Keratinocyte (primary cell): Measurements from ENCODE around the gene HPN. TPM values are rescaled to one million over a fixed set of nuclear protein-coding genes. Genes with fewer than 3 reads are reported as not detected.

ENCODE experiments used
- DNase-seq: peaks from one replicate; pipeline ENCODE4 v3.0.0-alpha.2; 2011; ENCODE audit warnings: low read depth, missing footprints, low spot score
- FAIRE-seq: peaks from 2 replicates; lab custom pipeline; 2011; peaks lifted over from hg19 to GRCh38; lab: Jason Lieb, UNC
- H2AFZ ChIP-seq: 2 replicates; pipeline ENCODE4 v1.6.0; 2012; ENCODE audit warnings: low read length, control low read depth, inconsistent platforms; ENCODE audit not compliant: control insufficient read depth
- H3K27ac ChIP-seq: 2 replicates; pipeline ENCODE4 v1.5.1; 2011; ENCODE audit warnings: low read length; ENCODE audit not compliant: control insufficient read depth, insufficient read depth
- H3K27me3 ChIP-seq: 3 replicates; pipeline ENCODE4 v1.6.0; 2011; ENCODE audit warnings: low read length; ENCODE audit not compliant: control insufficient read depth, insufficient read depth; ENCODE audit errors: extremely low read depth
- H3K36me3 ChIP-seq, 2 experiments: 2 replicates in 1 of 2; 3 replicates in 1 of 2; pipeline ENCODE4 v1.5.1; 2011; ENCODE audit warnings: low read length in 2 of 2, mild to moderate bottlenecking in 1 of 2; ENCODE audit not compliant: control insufficient read depth in 2 of 2, insufficient read depth in 2 of 2; ENCODE audit errors: extremely low read depth in 1 of 2
- H3K4me1 ChIP-seq: 3 replicates; pipeline ENCODE4 v1.5.1; 2011; ENCODE audit warnings: low read length; ENCODE audit not compliant: control insufficient read depth, insufficient read depth; ENCODE audit errors: extremely low read depth
- H3K4me2 ChIP-seq: 3 replicates; pipeline ENCODE4 v1.6.0; 2011; ENCODE audit warnings: low read depth, low read length; ENCODE audit not compliant: control insufficient read depth, insufficient read depth; ENCODE audit errors: extremely low read depth
- H3K4me3 ChIP-seq, 3 experiments: fragments of 200-600 bp in 1 of 3; sonication (generic) in 1 of 3; 2 replicates in 2 of 3; 3 replicates in 1 of 3; pipeline ENCODE4 v1.5.1; 2011 to 2016; ENCODE audit warnings: low read length in 3 of 3, mild to moderate bottlenecking in 3 of 3, control low read depth in 2 of 3, inconsistent platforms in 1 of 3, low read depth in 1 of 3, mixed read lengths in 1 of 3, mixed run types in 1 of 3, moderate library complexity in 1 of 3; ENCODE audit not compliant: control insufficient read depth in 2 of 3, insufficient read depth in 2 of 3; ENCODE audit errors: extremely low read depth in 1 of 3
- H3K79me2 ChIP-seq: 2 replicates; pipeline ENCODE4 v1.6.0; 2012; ENCODE audit warnings: low read length; ENCODE audit not compliant: control insufficient read depth, insufficient read depth
- H3K9ac ChIP-seq: 3 replicates; pipeline ENCODE4 v1.6.0; 2011; ENCODE audit warnings: low read length; ENCODE audit not compliant: control insufficient read depth, insufficient read depth; ENCODE audit errors: extremely low read depth
- H3K9me1 ChIP-seq: 3 replicates; pipeline ENCODE4 v1.6.0; 2011; ENCODE audit warnings: low read length; ENCODE audit not compliant: control insufficient read depth, insufficient read depth; ENCODE audit errors: extremely low read depth
- H3K9me3 ChIP-seq: 2 replicates; pipeline ENCODE4 v1.5.1; 2012; ENCODE audit warnings: low read depth, low read length; ENCODE audit not compliant: control insufficient read depth
- H4K20me1 ChIP-seq: 3 replicates; pipeline ENCODE4 v1.6.0; 2011; ENCODE audit warnings: low read length; ENCODE audit not compliant: control insufficient read depth, insufficient read depth; ENCODE audit errors: extremely low read depth
- CTCF ChIP-seq, 3 experiments: IDR thresholded peaks in 1 of 3; conservative IDR thresholded peaks in 1 of 3; optimal IDR thresholded peaks in 1 of 3; 2 replicates in 2 of 3; 3 replicates in 1 of 3; pipeline versions ENCODE3 to v1.5.1; 2011; ENCODE audit warnings: low read length in 3 of 3, mild to moderate bottlenecking in 3 of 3, moderate library complexity in 2 of 3, control low read depth in 1 of 3, inconsistent platforms in 1 of 3; ENCODE audit not compliant: insufficient read depth in 2 of 3; ENCODE audit errors: extremely low read depth in 1 of 3
- EZH2 ChIP-seq: IDR thresholded peaks from one replicate; pipeline ENCODE4 v1.6.1; 2012; ENCODE audit warnings: inconsistent platforms, mild to moderate bottlenecking, low read length, moderate library complexity
- dilution Hi-C: fragments of 300-500 bp; cut with MboI; formaldehyde crosslinking; loops from one replicate; pipeline ENCODE4 v1.7.0; 2020; ENCODE audit warnings: low sequenced_read_pairs; ENCODE audit not compliant: extremely low pct_ligation_motif_present
- polyA plus RNA-seq, 5 experiments: library from polyadenylated mRNA; depleted of rRNA in 3 of 5; stranded (reverse) in 3 of 5; stranded (forward) in 1 of 5; unstranded in 1 of 5; fragments of >200 nt; gene quantifications; 1 replicate in 1 of 5; 2 replicates in 3 of 5; 3 replicates in 1 of 5; pipeline versions ENCODE4 v1.2.1 to v1.2.3, GENCODE V29; 2011 to 2012; ENCODE audit warnings: missing spikeins in 2 of 5, low read depth in 1 of 5, low replicate concordance in 1 of 5

HPN gene
- polyA plus RNA-seq, 1 donor (not counting 4 experiments of a cell fraction or from before 2014, with no cell fraction given) = not detected

- no peak overlapping the region for H3K27ac ChIP-seq
- dilution Hi-C loops = no loop called here
- DNase-seq (no peak), FAIRE-seq (no peak)
- H2AFZ ChIP-seq = no peak overlapping the region
- H3K36me3 ChIP-seq = no peaks in the 10 kb centered on the region
- no peaks in the 10 kb centered on the region for H3K27me3 ChIP-seq
- H3K4me2 ChIP-seq = no peak overlapping the region
- H3K4me1 ChIP-seq = peaks cover 56% of the 10 kb centered on the region
- H3K9me3 ChIP-seq = no peaks in the 10 kb centered on the region
- no peaks in the 10 kb centered on the region for H3K9me1 ChIP-seq
- peaks cover 23% of the 10 kb centered on the region for H3K79me2 ChIP-seq
- H3K9ac ChIP-seq = no peak overlapping the region
- H3K4me3 ChIP-seq = no peak overlapping the region
- H4K20me1 ChIP-seq = no peaks in the 10 kb centered on the region
- TF ChIP-seq EZH2 (no peak), CTCF (optimal IDR thresholded peaks at IDR 0.05 in 1 of 3, IDR thresholded peaks at IDR 0.05 in 1 of 3, conservative IDR thresholded peaks at IDR 0.05 in 1 of 3; ENCODE audit: extremely low read depth in 1 of 3, insufficient read depth in 2 of 3, low read length in 3 of 3) (no peak)
These were observed 71.6 kb downstream of the HPN start for GRCh38 chr19:35112995-35113688.

GRCh38 chr19:35114353-35115176 is 73.0 kb downstream of the HPN start:
- peaks cover 0 to 4% of the 10 kb centered on the region in 2 experiments for H3K36me3 ChIP-seq
- H3K27ac ChIP-seq = peak overlapping the region; percentile 87
- dilution Hi-C loops = no loop called here
- peak overlapping the region; percentile 90 for H2AFZ ChIP-seq
- H3K9me3 ChIP-seq = no peaks in the 10 kb centered on the region
- peaks cover 34% of the 10 kb centered on the region for H3K79me2 ChIP-seq
- TF ChIP-seq CTCF (optimal IDR thresholded peaks at IDR 0.05 in 1 of 3, IDR thresholded peaks at IDR 0.05 in 1 of 3, conservative IDR thresholded peaks at IDR 0.05 in 1 of 3; ENCODE audit: extremely low read depth in 1 of 3, insufficient read depth in 2 of 3, low read length in 3 of 3) = peak; percentile 94 to 99 (median 98)
- no peak for TF ChIP-seq EZH2
- H4K20me1 ChIP-seq = no peaks in the 10 kb centered on the region
- no peaks in the 10 kb centered on the region for H3K27me3 ChIP-seq
- H3K9me1 ChIP-seq = no peaks in the 10 kb centered on the region
- FAIRE-seq (peak; percentile 84), DNase-seq (no peak)
- peak overlapping the region; percentile 100 for H3K4me2 ChIP-seq
- H3K4me1 ChIP-seq = peaks cover 57% of the 10 kb centered on the region
- H3K9ac ChIP-seq = peak overlapping the region; percentile 91
- H3K4me3 ChIP-seq = peak overlapping the region; percentile 93 to 95 (median 94)
